Peyer's patch (tissue), 4 donors: ENCODE measurements around the gene S100A1. TPM values are rescaled to one million over a fixed set of nuclear protein-coding genes. Genes with fewer than 3 reads are reported as not detected.
"Not testable (repeated sequence)": the region's sequence is repeated elsewhere in the genome, so short reads cannot be mapped to it uniquely, and the experiment has no call there.

Source experiments
- DNase-seq, 3 donors: peaks; one replicate each; pipeline ENCODE4 v3.0.0-alpha.2; 2017 to 2019
- H3K27ac ChIP-seq, 4 donors: fragments of 200-600 bp; sonication (generic); one replicate each; pipeline ENCODE4 v1.5.1; 2016 to 2019
- H3K27me3 ChIP-seq, 2 donors: fragments of 200-600 bp; sonication (generic); one replicate each; pipeline ENCODE4 v1.5.1; 2019
- H3K36me3 ChIP-seq, 3 donors: fragments of 200-600 bp; sonication (generic); one replicate each; pipeline ENCODE4 v1.5.1; 2016 to 2019
- H3K4me1 ChIP-seq, 4 donors: fragments of 200-600 bp; sonication (generic); one replicate each; pipeline ENCODE4 v1.5.1; 2016 to 2019
- H3K4me3 ChIP-seq, 4 donors: fragments of 200-600 bp; sonication (generic); 1 replicate in 3 of 4; 2 replicates in 1 of 4; pipeline ENCODE4 v1.5.1; 2016 to 2019; ENCODE audit warnings: mild to moderate bottlenecking in 1 of 4
- H3K9me3 ChIP-seq, 4 donors: fragments of 200-600 bp; sonication (generic); one replicate each; pipeline ENCODE4 v1.5.1; 2016 to 2019; ENCODE audit warnings: mild to moderate bottlenecking in 1 of 4
- POLR2A ChIP-seq, 2 donors: fragments of 450-650 bp; IDR thresholded peaks; one replicate each; pipeline ENCODE4 v1.5.1; 2017; ENCODE audit warnings: antibody characterized with exemption in 2 of 2, mild to moderate bottlenecking in 2 of 2, moderate library complexity in 2 of 2
- total RNA-seq, 4 donors: library from RNA; depleted of rRNA; stranded (reverse); fragments of >200 nt; gene quantifications; one replicate each; pipeline ENCODE4 v1.1.0, GENCODE V29; 2016
- TF ChIP-seq, protein P1 (sequence below), 6 experiments: fragments of 450-650 bp in 4 of 6; fragments of 200-600 bp in 2 of 6; sonication (generic) in 1 of 6; IDR thresholded peaks; one replicate each; pipeline ENCODE4 v1.5.1; 2017 to 2019; ENCODE audit warnings: antibody characterized with exemption in 6 of 6, mild to moderate bottlenecking in 3 of 6, moderate library complexity in 1 of 6

S100A1 gene
- total RNA-seq, 4 donors from 2014 or later, result not detected

DNA sequence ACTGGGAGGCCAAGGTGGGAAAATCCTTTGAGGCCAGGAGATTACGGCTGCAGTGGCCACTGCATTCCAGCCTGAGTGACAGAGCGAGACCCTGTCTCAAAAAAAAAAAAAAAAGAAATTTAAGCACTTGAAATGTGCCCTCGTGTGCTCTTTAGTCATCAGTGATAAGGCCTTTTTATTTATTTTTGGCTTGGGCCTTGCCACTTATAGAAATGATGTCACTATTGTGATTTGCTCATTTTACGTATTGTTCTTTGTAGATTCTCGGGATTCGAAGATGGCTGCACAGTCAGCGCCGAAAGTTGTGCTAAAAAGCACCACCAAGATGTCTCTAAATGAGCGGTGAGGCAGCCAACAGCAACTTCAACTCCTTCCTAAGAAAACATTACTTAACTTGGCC lies 8.1 kb downstream of the S100A1 start:
- TF ChIP-seq POLR2A (IDR thresholded peaks at IDR 0.05), result no peak
- TF ChIP-seq, protein P1, sequence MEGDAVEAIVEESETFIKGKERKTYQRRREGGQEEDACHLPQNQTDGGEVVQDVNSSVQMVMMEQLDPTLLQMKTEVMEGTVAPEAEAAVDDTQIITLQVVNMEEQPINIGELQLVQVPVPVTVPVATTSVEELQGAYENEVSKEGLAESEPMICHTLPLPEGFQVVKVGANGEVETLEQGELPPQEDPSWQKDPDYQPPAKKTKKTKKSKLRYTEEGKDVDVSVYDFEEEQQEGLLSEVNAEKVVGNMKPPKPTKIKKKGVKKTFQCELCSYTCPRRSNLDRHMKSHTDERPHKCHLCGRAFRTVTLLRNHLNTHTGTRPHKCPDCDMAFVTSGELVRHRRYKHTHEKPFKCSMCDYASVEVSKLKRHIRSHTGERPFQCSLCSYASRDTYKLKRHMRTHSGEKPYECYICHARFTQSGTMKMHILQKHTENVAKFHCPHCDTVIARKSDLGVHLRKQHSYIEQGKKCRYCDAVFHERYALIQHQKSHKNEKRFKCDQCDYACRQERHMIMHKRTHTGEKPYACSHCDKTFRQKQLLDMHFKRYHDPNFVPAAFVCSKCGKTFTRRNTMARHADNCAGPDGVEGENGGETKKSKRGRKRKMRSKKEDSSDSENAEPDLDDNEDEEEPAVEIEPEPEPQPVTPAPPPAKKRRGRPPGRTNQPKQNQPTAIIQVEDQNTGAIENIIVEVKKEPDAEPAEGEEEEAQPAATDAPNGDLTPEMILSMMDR (IDR thresholded peaks at IDR 0.05), result no peak
- Histone ChIP-seq H3K36me3 (peaks cover 0 to 56% (median 0%) of the 10 kb centered on the region in 3 donors), H3K9me3 (no peaks in the 10 kb centered on the region), H3K4me1 (peaks cover 0 to 39% (median 9%) of the 10 kb centered on the region in 4 donors), H3K27ac (no peak overlapping the region), H3K27me3 (no peaks in the 10 kb centered on the region), H3K4me3 (no peak overlapping the region)
- DNase-seq, result no peak

DNA sequence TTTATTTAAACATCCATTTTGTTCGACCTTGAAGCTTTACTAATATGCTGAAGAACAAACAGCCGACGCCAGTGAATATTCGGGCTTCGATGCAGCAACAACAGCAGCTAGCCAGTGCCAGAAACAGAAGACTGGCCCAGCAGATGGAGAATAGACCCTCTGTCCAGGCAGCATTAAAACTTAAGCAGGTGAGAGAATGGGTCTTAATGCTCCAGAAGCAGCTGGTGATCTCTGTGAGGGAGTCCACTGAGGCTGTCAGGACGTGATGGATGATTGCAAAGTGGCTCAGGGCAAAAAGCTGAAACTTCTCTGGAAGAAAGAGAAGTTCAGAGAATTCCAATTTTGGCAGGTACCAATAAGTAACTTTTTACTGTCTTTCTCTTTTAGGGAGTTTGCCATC lies 10.0 kb downstream of the S100A1 start:
- peak in 1 of 3 donors; percentile 26 for DNase-seq
- Histone ChIP-seq H3K4me1 (peaks cover 0 to 27% (median 9%) of the 10 kb centered on the region in 4 donors), H3K27me3 (no peaks in the 10 kb centered on the region), H3K9me3 (no peaks in the 10 kb centered on the region), H3K36me3 (peaks cover 0 to 76% (median 3%) of the 10 kb centered on the region in 3 donors), H3K27ac (no peak overlapping the region), H3K4me3 (no peak overlapping the region)
- TF ChIP-seq, protein P1 (IDR thresholded peaks at IDR 0.05), result no peak
- TF ChIP-seq POLR2A (IDR thresholded peaks at IDR 0.05), result no peak

DNA sequence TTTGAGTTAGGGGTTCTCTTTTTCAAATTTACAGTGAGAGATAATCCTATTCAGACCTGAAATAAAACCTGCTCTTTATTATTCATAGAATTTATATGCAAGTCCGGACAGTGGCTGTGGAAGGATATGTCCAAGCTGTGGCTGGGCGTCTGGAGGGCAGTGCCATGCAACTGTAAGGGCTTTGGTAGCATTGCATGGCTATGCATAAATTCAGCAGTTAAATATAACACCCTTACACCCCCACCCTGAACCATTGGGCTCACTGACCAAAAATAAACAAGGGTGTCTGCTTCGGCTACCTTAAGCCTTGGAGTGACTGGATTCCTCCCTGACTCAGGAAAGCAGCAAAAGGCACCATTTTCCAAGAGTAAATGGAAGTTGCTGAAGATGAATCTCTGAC lies 11.0 kb downstream of the S100A1 start:
- H3K4me1 ChIP-seq, result peaks cover 0 to 32% (median 9%) of the 10 kb centered on the region in 4 donors
- H3K36me3 ChIP-seq, result peaks cover 3 to 86% (median 3%) of the 10 kb centered on the region in 3 donors

DNA sequence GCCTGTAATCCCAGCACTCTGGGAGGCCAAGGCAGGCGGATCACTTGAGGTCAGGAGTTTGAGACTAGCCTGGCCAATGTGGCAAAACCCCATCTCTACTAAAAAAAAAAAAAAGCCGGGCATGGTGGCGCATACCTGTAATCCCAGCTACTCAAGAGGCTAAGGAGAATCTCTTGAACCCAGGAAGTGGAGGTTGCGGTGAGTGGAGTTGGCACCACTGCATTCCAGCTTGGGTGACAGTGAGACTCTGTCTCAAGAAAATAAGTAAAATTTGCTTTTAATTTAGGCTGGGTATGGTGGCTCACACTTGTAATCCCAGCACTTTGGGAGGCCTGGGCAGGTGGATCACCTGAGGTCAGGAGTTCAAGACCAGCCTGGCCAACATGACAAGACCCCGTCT lies 12.0 kb downstream of the S100A1 start:
- H3K36me3 ChIP-seq, result peaks cover 3 to 94% (median 3%) of the 10 kb centered on the region in 3 donors
- not testable (repeated sequence) for H3K27ac ChIP-seq
- peaks cover 0 to 28% (median 6%) of the 10 kb centered on the region in 4 donors for H3K4me1 ChIP-seq

More for the DNA sequence above, 11.0 kb downstream of the S100A1 start:
- Histone ChIP-seq H3K9me3 (no peaks in the 10 kb centered on the region), H3K27ac (no peak overlapping the region), H3K4me3 (no peak overlapping the region), H3K27me3 (no peaks in the 10 kb centered on the region)
- TF ChIP-seq POLR2A (IDR thresholded peaks at IDR 0.05), result no peak
- TF ChIP-seq, protein P1 (IDR thresholded peaks at IDR 0.05), result no peak
- peak in 1 of 3 donors; percentile 27 for DNase-seq

DNA sequence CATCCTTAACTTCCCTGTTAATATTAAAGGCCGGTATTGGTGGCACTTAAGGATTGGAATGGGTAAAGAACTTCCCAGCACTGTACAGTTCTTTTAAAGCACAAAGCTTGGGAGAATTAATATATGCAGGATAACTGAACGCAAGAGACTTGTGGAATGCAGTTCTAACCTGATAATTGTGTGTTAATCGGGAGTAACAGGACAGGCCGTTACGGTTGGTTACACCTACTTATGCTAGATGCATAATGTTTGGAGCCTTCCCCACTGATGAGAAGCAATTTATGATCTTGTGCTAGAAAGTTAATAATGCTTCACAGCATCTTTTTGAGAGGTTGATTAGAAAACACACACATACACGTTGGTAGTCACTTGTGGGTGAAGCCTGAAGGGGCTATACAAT lies 12.6 kb downstream of the S100A1 start:
- no peaks in the 10 kb centered on the region for H3K27me3 ChIP-seq
- no peak overlapping the region for H3K27ac ChIP-seq
- TF ChIP-seq, protein P1 (IDR thresholded peaks at IDR 0.05), result no peak
- TF ChIP-seq POLR2A (IDR thresholded peaks at IDR 0.05), result no peak
- H3K36me3 ChIP-seq, result peaks cover 3 to 99% (median 5%) of the 10 kb centered on the region in 3 donors
- peaks cover 0 to 22% (median 2%) of the 10 kb centered on the region in 4 donors for H3K4me1 ChIP-seq
- DNase-seq, result no peak
- no peak overlapping the region for H3K4me3 ChIP-seq
- H3K9me3 ChIP-seq, result no peaks in the 10 kb centered on the region

More for the DNA sequence above, 12.0 kb downstream of the S100A1 start:
- not testable (repeated sequence) for H3K27me3 ChIP-seq, H3K4me3 ChIP-seq, H3K9me3 ChIP-seq
- DNase-seq, result peak in 1 of 3 donors; percentile 19

DNA sequence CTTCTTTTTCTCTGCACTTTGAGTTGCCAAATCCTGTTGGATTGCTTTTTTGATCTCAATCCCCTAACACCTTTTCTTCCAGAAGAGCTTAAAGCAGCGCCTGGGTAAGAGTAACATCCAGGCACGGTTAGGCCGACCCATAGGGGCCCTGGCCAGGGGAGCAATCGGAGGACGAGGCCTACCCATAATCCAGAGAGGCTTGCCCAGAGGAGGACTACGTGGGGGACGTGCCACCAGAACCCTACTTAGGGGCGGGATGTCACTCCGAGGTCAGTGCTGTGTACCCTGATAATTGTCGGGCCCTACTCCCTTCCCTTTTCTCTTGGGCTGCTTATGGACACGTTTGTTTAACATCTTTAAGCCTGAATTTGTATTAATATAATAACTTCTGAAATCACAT lies 13.9 kb downstream of the S100A1 start:
- Histone ChIP-seq H3K9me3 (no peaks in the 10 kb centered on the region), H3K4me3 (no peak overlapping the region), H3K27ac (no peak overlapping the region), H3K4me1 (peaks cover 0 to 9% (median 0%) of the 10 kb centered on the region in 4 donors), H3K27me3 (no peaks in the 10 kb centered on the region), H3K36me3 (peaks cover 3 to 99% (median 5%) of the 10 kb centered on the region in 3 donors)
- TF ChIP-seq POLR2A (IDR thresholded peaks at IDR 0.05), result no peak
- TF ChIP-seq, protein P1 (IDR thresholded peaks at IDR 0.05), result no peak
- DNase-seq, result peak in 1 of 3 donors; percentile 41
